ENCODE data around the gene PPP2R2C.

DNA sequence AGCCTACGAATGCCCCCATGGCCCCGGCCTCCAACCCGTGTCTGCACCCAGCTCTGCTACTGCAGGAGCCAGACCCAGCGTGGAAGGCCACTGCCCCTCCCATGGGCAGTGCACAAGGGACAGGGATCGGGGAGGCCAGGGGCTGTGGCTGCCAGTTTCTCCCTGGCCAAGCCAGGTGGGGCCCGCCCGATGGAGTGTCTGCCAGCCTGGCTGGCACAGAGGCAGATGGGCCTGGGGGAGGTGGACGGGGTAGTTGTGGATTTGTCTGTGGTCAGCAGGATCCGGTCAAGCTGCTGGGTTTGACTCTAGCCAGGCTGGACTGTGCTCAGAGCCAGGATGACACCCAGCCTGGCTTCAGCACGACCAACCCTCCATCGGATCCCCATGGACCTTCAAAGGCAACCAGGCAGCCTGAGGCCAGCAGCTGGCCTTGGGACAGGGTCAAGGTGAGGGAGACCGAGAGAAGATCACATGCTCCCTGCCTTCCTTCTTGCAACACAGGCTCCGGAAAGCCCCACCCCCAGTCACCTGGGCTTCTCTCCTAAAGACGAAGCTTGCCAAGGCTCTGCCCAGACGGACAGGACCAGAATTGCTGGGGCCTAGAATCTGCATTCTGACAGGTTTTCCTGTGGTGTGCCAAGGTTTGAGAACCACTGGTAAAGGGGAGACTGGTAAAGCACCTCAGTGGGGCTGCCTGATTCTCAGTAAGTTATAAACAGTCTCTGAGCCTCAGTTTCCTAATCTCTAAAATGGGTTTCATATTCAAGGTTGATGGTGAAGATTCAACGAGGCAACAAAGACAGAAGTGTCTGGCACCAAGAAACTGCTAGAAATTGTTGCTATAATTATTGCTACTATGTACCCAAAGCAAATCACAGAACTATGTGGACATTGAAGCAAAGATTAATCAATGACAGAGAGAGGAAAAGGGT, 78.6 kb downstream of the PPP2R2C start:
- no peak for TF ChIP-seq CTCF (IDR thresholded peaks at IDR 0.05)
- TF ChIP-seq POLR2A (IDR thresholded peaks at IDR 0.05) = no peak

Data from body of pancreas (tissue), 4 donors.